ENCODE data around the gene NOL11.
"Not testable (repeated sequence)": the region's sequence is repeated elsewhere in the genome, so short reads cannot be mapped to it uniquely, and the experiment has no call there.

NOL11 gene

GRCh38 chr17:67708378-67708777 lies 9.4 kb upstream of the NOL11 start:
- DNase-seq (ENCODE audit: low spot score): no peak

GRCh38 chr17:67711916-67712315 lies 5.8 kb upstream of the NOL11 start:
- no peak for DNase-seq (ENCODE audit: low spot score)

GRCh38 chr17:67712375-67712774 lies 5.4 kb upstream of the NOL11 start:
- DNase-seq (ENCODE audit: low spot score): no peak

- no peak for DNase-seq (ENCODE audit: low spot score)
Measured at GRCh38 chr17:67713169-67713568, 4.6 kb upstream of the NOL11 start.

GRCh38 chr17:67716405-67716798 lies 1.3 kb upstream of the NOL11 start:
- no peak for DNase-seq (ENCODE audit: low spot score)

- peak; percentile 6 for DNase-seq (ENCODE audit: low spot score)
Measured at GRCh38 chr17:67717192-67717623, 528 bp upstream of the NOL11 start.

GRCh38 chr17:67718325-67718941 lies 697 bp downstream of the NOL11 start:
- DNase-seq (ENCODE audit: low spot score): peak; percentile 37

- DNase-seq (ENCODE audit: low spot score): peak; percentile 33
Measured at GRCh38 chr17:67725373-67725791, 7.6 kb downstream of the NOL11 start.

- no peak for DNase-seq (ENCODE audit: low spot score)
Measured at GRCh38 chr17:67725807-67726206, 8.1 kb downstream of the NOL11 start.

GRCh38 chr17:67727152-67728039 lies 9.7 kb downstream of the NOL11 start:
- not testable (repeated sequence) for DNase-seq (ENCODE audit: low spot score)

- DNase-seq (ENCODE audit: low spot score): no peak
Measured at GRCh38 chr17:67729903-67730302, 12.2 kb downstream of the NOL11 start.

GRCh38 chr17:67730731-67731130 lies 13.0 kb downstream of the NOL11 start:
- DNase-seq (ENCODE audit: low spot score): no peak

- DNase-seq (ENCODE audit: low spot score): no peak
Measured at GRCh38 chr17:67733449-67733848, 15.7 kb downstream of the NOL11 start.

GRCh38 chr17:67737145-67737544 lies 19.4 kb downstream of the NOL11 start:
- DNase-seq (ENCODE audit: low spot score): no peak

- DNase-seq (ENCODE audit: low spot score): no peak
Measured at GRCh38 chr17:67742025-67742424, 24.3 kb downstream of the NOL11 start.

- no peak for DNase-seq (ENCODE audit: low spot score)
Measured at GRCh38 chr17:67746704-67747571, 29.2 kb downstream of the NOL11 start.

- no peak for DNase-seq (ENCODE audit: low spot score)
Measured at GRCh38 chr17:67747681-67748235, 30.0 kb downstream of the NOL11 start.

- no peak for DNase-seq (ENCODE audit: low spot score)
Measured at GRCh38 chr17:67750067-67750466, 32.3 kb downstream of the NOL11 start.

- DNase-seq (ENCODE audit: low spot score): no peak
Measured at GRCh38 chr17:67751101-67752074, 33.7 kb downstream of the NOL11 start.

GRCh38 chr17:67752160-67752559 lies 34.4 kb downstream of the NOL11 start:
- not testable (repeated sequence) for DNase-seq (ENCODE audit: low spot score)

- DNase-seq (ENCODE audit: low spot score): no peak
Measured at GRCh38 chr17:67753026-67753425, 35.3 kb downstream of the NOL11 start.

Measured in CD4-positive, alpha-beta T cell treated with Interleukin-15 for 4 hours (primary cell).